Astrocyte (in vitro differentiated cells and primary cell): Measurements from ENCODE around the gene CTNS.

Experiments
- EZH2 ChIP-seq: IDR thresholded peaks from 2 replicates; pipeline ENCODE4 v1.6.1; 2012; ENCODE audit warnings: mild to moderate bottlenecking, low read length, inconsistent platforms; ENCODE audit not compliant: insufficient read depth
- TF ChIP-seq, protein P1 (sequence below): IDR thresholded peaks from 2 replicates; pipeline ENCODE4 v1.5.1; 2011; ENCODE audit warnings: low read depth, mild to moderate bottlenecking, inconsistent platforms, low read length, moderate library complexity; ENCODE audit not compliant: insufficient read depth

DNA sequence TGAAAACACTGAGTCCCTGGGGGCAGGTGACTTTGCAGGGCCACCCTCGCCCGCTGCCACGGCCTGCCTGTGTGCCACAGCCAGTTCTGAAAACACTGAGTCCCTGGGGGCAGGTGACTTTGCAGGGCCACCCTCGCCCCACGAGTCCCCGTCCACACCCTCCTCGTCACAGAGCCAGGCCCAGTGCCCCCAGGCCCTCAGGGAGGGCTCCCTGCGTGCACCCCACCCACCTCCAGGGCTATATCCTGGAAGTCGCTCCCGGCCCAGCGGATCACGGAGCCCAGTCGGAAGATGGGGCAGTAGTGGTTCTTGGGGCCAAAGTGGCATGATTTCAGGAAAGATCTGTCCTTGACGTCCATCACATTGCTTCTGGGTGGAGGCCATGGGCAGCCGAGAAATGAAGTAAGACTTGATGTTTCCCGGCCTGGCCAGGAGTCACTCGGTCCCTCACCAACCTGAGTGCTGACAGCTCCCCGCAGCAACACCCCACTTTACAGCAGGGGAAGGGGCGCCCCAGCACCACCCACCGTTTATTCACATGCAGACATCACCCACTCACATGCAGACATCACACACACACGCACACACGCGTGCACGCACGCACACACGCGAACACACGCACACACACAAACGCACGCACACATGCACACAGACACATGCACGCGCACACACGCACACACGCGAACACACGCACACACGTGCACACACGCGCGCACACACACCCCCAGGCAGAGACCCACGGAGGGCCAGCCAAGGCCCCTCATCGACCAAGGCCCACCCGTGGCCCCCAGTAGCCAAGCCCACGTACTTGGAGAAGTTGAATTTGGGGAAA lies 52.9 kb downstream of the CTNS start:
- TF ChIP-seq, protein P1, sequence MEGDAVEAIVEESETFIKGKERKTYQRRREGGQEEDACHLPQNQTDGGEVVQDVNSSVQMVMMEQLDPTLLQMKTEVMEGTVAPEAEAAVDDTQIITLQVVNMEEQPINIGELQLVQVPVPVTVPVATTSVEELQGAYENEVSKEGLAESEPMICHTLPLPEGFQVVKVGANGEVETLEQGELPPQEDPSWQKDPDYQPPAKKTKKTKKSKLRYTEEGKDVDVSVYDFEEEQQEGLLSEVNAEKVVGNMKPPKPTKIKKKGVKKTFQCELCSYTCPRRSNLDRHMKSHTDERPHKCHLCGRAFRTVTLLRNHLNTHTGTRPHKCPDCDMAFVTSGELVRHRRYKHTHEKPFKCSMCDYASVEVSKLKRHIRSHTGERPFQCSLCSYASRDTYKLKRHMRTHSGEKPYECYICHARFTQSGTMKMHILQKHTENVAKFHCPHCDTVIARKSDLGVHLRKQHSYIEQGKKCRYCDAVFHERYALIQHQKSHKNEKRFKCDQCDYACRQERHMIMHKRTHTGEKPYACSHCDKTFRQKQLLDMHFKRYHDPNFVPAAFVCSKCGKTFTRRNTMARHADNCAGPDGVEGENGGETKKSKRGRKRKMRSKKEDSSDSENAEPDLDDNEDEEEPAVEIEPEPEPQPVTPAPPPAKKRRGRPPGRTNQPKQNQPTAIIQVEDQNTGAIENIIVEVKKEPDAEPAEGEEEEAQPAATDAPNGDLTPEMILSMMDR: no peak
- TF ChIP-seq EZH2: no peak
